NT2/D1 (cell line): Measurements from ENCODE around the gene CDH13.

Source experiments
- DNase-seq: peaks from one replicate; pipeline ENCODE4 v3.0.0-alpha.2; 2011; ENCODE audit warnings: low read depth, low spot score
- H3K27me3 ChIP-seq: 2 replicates; pipeline ENCODE4 v1.6.0; 2011; ENCODE audit warnings: mild to moderate bottlenecking; ENCODE audit not compliant: insufficient read length, insufficient read depth
- H3K36me3 ChIP-seq: 2 replicates; pipeline ENCODE4 v1.6.1; 2011; ENCODE audit warnings: mild to moderate bottlenecking, low read length, mixed read lengths; ENCODE audit not compliant: insufficient read depth, insufficient read length
- H3K4me1 ChIP-seq: 2 replicates; pipeline ENCODE4 v1.5.1; 2011; ENCODE audit not compliant: insufficient read depth, insufficient read length
- H3K4me3 ChIP-seq: 2 replicates; pipeline ENCODE4 v1.5.1; 2011; ENCODE audit warnings: low read depth; ENCODE audit not compliant: insufficient read length
- H3K9ac ChIP-seq: 2 replicates; pipeline ENCODE4 v1.6.0; 2011; ENCODE audit warnings: low read depth; ENCODE audit not compliant: insufficient read length
- H3K9me3 ChIP-seq: 2 replicates; pipeline ENCODE4 v1.5.1; 2011; ENCODE audit warnings: mild to moderate bottlenecking, low read length; ENCODE audit not compliant: insufficient read depth
- SUZ12 ChIP-seq: IDR thresholded peaks from 2 replicates; pipeline ENCODE4 v1.6.1; 2011; ENCODE audit not compliant: insufficient read length, insufficient read depth; ENCODE audit errors: extremely low read depth
- YY1 ChIP-seq: IDR thresholded peaks from 2 replicates; pipeline ENCODE4 v1.6.1; 2011; ENCODE audit not compliant: insufficient read length, insufficient read depth
- ZNF274 ChIP-seq: IDR thresholded peaks from 2 replicates; pipeline ENCODE4 v1.6.1; 2011; ENCODE audit warnings: mild to moderate bottlenecking, low read depth, low read length

CDH13 gene

DNA sequence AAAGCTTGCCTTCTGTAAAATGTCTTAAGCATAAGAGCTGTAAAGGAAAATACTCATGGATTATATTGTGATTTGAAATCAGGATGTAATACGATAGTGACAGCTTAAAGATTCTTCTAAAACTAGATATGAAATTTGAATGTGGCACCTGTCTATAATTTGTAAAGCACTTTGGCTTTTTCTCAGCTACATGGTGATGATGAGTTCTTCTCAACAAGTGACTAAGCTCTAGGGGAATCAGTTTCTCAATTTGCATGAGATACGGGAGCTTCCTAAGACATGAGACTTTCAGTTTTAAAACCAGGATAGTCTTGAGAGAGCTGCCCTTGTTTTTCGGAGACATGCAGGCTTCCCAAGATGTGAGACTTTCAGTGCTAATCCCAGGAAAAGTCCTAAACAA lies 439.2 kb downstream of the CDH13 start:
- DNase-seq: no peak
- H3K27me3 ChIP-seq: no peaks in the 10 kb centered on the region
- H3K9me3 ChIP-seq: peaks cover 21% of the 10 kb centered on the region
- H3K36me3 ChIP-seq: no peaks in the 10 kb centered on the region
- no peaks in the 10 kb centered on the region for H3K4me1 ChIP-seq
- H3K9ac ChIP-seq: no peak overlapping the region
- no peak overlapping the region for H3K4me3 ChIP-seq
- TF ChIP-seq ZNF274 (no peak), SUZ12 (no peak), YY1 (no peak)

DNA sequence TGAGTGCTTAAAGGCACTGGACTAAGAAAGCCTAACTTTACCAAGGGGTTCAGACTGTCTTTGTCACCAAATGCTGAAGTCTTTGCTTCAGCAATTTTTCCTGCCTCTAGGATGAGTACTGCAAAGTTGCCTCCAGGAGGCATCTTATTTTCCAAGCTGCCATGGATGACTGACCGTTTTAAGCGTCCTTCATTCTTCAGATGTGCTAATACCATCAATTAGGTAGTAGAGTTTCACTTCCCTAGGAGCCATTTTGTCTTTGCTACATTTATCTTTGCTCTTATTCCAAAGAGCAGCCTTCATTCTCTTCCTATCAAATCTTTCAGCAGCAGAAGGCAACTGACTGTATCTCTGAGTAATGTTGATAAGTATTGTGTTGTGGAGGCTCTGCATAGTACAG lies 440.1 kb downstream of the CDH13 start:
- no peaks in the 10 kb centered on the region for H3K27me3 ChIP-seq
- H3K9me3 ChIP-seq: peaks cover 21% of the 10 kb centered on the region
- no peak overlapping the region for H3K4me3 ChIP-seq
- TF ChIP-seq ZNF274: no peak
- no peak for TF ChIP-seq YY1
- no peaks in the 10 kb centered on the region for H3K4me1 ChIP-seq
- DNase-seq: no peak
- H3K36me3 ChIP-seq: no peaks in the 10 kb centered on the region
- no peak overlapping the region for H3K9ac ChIP-seq

DNA sequence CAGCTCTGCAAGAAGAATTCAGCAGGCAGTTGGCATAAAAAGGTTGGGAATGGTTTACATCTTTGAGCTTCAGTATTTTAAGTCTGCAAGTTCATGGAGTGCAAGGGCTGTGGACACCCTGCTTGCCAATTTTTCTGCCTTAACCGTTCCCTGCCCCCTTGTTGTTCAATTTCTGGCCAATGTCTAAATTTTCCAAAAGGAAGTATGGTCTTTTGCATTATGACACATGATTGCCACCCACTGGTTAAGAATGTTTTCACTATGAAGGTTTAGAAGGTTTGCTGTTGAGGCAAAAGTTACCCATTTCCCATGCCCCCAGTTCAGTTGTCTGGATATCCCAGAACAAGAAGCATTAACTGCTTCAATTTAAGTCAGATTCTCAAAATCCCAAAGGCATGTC lies 441.9 kb downstream of the CDH13 start:
- Histone ChIP-seq H3K36me3 (no peaks in the 10 kb centered on the region), H3K4me1 (peaks cover 2% of the 10 kb centered on the region), H3K4me3 (no peak overlapping the region), H3K9me3 (peaks cover 21% of the 10 kb centered on the region), H3K27me3 (no peaks in the 10 kb centered on the region), H3K9ac (no peak overlapping the region)
- TF ChIP-seq SUZ12 (no peak), ZNF274 (no peak), YY1 (no peak)
- DNase-seq: no peak

DNA sequence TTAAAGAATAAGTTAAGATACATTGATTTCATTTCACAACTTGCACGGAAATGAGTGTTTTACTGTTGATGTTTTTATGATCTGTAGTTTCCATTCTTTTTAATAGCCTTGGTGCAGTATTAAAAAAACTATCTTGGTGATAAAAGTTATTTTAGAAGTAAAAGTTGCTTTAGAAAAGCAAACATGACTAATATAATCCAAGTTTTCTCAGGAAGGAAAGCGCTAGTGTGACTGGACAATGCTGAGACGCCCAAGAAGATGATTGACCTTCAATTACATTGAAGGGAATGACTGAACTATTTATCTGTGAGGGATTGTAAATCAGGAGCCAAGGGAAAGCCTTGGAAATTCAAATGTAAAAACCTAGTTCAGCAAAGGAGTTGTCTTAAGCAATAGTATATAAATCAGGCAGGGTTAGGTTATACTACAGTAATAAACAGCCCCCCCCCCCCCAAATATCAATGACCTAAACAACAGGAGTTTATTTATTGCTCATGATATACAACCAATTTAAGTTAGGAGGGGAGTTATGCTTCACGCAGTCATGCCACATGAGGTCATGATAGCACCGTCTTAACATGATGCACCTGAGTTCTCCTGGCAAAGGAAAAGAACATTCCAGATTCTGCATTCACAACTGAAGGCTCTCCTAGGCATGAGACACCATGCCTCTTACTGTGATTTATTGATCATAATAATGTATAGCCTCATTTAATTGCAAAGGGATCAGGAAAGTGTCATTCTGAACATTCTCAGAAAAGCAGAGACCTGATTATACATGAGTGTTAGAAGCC lies 443.8 kb downstream of the CDH13 start:
- Histone ChIP-seq H3K36me3 (no peaks in the 10 kb centered on the region), H3K9me3 (peaks cover 14% of the 10 kb centered on the region), H3K9ac (no peak overlapping the region), H3K4me3 (no peak overlapping the region), H3K27me3 (no peaks in the 10 kb centered on the region), H3K4me1 (peaks cover 2% of the 10 kb centered on the region)
- no peak for DNase-seq
- TF ChIP-seq YY1 (no peak), SUZ12 (no peak), ZNF274 (no peak)

DNA sequence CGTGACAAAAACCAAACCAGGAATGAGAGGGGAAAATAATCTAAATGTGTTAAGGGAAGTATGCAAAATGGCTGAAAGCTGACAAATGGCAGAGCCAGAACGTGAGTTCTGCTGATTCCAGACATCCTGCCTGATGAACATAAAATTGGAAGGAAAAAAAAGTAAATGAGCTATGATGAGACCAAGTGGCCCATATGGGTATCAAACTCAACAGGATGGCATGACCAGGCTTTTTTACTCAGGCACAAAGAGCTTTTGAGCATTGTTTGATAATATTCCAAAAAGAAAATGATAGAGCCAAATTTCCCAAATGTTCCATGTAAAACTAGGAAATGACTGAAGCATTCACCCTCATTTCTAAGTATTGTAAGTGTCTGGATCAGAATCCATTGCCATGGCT lies 449.2 kb downstream of the CDH13 start:
- H3K36me3 ChIP-seq: no peaks in the 10 kb centered on the region
- H3K4me1 ChIP-seq: peaks cover 2% of the 10 kb centered on the region
- H3K9me3 ChIP-seq: no peaks in the 10 kb centered on the region
- H3K27me3 ChIP-seq: no peaks in the 10 kb centered on the region
- DNase-seq: no peak
- no peak for TF ChIP-seq ZNF274
- no peak for TF ChIP-seq YY1
- TF ChIP-seq SUZ12: no peak
- H3K4me3 ChIP-seq: no peak overlapping the region
- H3K9ac ChIP-seq: no peak overlapping the region

DNA sequence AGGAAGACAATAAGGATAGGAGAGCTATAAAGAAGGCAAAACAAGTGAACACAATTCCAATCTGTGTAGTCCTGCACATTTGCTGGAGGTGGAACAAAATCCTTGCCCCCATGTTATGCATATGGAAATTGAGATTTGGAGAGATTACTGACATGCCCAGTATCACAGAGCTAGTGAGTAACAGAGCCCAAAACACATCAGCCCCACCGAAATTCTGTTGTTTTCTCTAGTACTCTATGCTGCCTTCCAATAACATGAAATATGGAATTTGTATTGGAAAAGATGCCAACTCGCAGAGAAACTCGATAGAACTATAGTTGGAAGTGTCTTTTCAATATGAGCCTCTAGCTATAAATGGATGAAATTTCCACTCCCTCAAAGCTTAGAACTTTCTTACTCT lies 456.6 kb downstream of the CDH13 start:
- Histone ChIP-seq H3K36me3 (no peaks in the 10 kb centered on the region), H3K27me3 (no peaks in the 10 kb centered on the region), H3K9ac (no peak overlapping the region), H3K9me3 (no peaks in the 10 kb centered on the region), H3K4me1 (no peaks in the 10 kb centered on the region), H3K4me3 (no peak overlapping the region)
- no peak for TF ChIP-seq YY1
- no peak for TF ChIP-seq SUZ12
- TF ChIP-seq ZNF274: no peak
- DNase-seq: no peak

DNA sequence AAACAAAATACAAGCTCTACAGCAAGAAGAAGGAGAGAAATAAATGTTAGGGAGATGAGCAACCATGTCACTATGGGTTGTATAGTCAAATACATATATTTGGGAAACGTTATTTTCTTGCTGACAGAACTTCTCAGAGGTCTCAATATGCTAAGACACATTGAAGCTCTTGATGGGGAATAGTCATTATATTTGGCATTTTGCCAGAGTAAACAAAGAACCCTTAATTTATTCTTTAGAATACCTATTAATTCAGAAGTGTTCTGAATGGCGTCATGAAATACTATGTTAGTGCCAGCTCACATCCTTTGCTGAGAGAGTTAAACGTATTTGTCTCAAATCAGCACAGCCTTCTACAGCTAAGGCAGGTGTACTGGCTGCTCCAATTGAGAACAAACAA lies 458.9 kb downstream of the CDH13 start:
- Histone ChIP-seq H3K4me1 (no peaks in the 10 kb centered on the region), H3K27me3 (no peaks in the 10 kb centered on the region), H3K9ac (no peak overlapping the region), H3K36me3 (no peaks in the 10 kb centered on the region), H3K9me3 (no peaks in the 10 kb centered on the region), H3K4me3 (no peak overlapping the region)
- no peak for TF ChIP-seq SUZ12
- no peak for TF ChIP-seq YY1
- TF ChIP-seq ZNF274: no peak
- no peak for DNase-seq
